HEK293 (cell line): ENCODE measurements around the gene ZNF197.

Source experiments
- CTCF ChIA-PET: fragments of 350-600 bp; formaldehyde crosslinking; extraction: SDS; loops from one replicate; lab custom pipeline; 2021; ENCODE audit warnings: antibody characterized with exemption; lab: Yijun Ruan, JAX
- POLR2A ChIA-PET: fragments of 300-600 bp; formaldehyde crosslinking; extraction: SDS; loops from one replicate; lab custom pipeline; 2020; ENCODE audit warnings: antibody characterized with exemption, inconsistent platforms; lab: Yijun Ruan, JAX
- H3K27ac ChIP-seq: fragments of 200-500 bp; sonication (Bioruptor generic); 2 replicates; pipeline ENCODE4 v1.5.1; 2014; ENCODE audit warnings: low read depth, low read length, control low read depth, inconsistent platforms; ENCODE audit errors: extremely low read depth
- H3K36me3 ChIP-seq, 2 experiments: fragments of 200-500 bp in 1 of 2; sonication (Bioruptor generic) in 1 of 2; 1 replicate in 1 of 2; 2 replicates in 1 of 2; pipeline ENCODE4 v1.5.1; 2014 to 2017; ENCODE audit warnings: inconsistent platforms in 2 of 2, low read length in 2 of 2; ENCODE audit not compliant: control insufficient read depth in 2 of 2, insufficient read depth in 1 of 2
- H3K4me1 ChIP-seq: fragments of 200-500 bp; sonication (Bioruptor generic); 2 replicates; pipeline ENCODE4 v1.5.1; 2014; ENCODE audit warnings: mild to moderate bottlenecking, low read length, inconsistent platforms; ENCODE audit not compliant: control insufficient read depth, insufficient read depth
- H3K4me3 ChIP-seq: 2 replicates; pipeline ENCODE4 v1.5.1; 2011; ENCODE audit warnings: low read depth, mild to moderate bottlenecking, control low read depth, low read length, moderate library complexity
- H3K9me3 ChIP-seq: fragments of 200-500 bp; sonication (Bioruptor generic); 2 replicates; pipeline ENCODE4 v1.5.1; 2014; ENCODE audit warnings: low read depth, low read length, inconsistent platforms; ENCODE audit not compliant: control insufficient read depth, insufficient read depth
- ATF2 ChIP-seq: fragments of 450-650 bp; formaldehyde crosslinking; IDR thresholded peaks from 2 replicates; pipeline ENCODE4 v1.5.1; 2016; ENCODE audit warnings: missing biosample characterization, missing genetic modification characterization, low read depth
- BCL11A ChIP-seq: fragments of 450-650 bp; formaldehyde crosslinking; IDR thresholded peaks from 2 replicates; pipeline ENCODE4 v1.5.1; 2016; ENCODE audit warnings: low read depth, missing biosample characterization, missing genetic modification characterization
- CTCF ChIP-seq: fragments of 450-650 bp; formaldehyde crosslinking; IDR thresholded peaks from 2 replicates; pipeline ENCODE4 v1.5.1; 2016; ENCODE audit warnings: missing biosample characterization, missing genetic modification characterization
- OSR2 ChIP-seq: fragments of 450-650 bp; formaldehyde crosslinking; IDR thresholded peaks from 2 replicates; pipeline ENCODE4 v1.5.1; 2016; ENCODE audit warnings: missing biosample characterization, missing genetic modification characterization
- PATZ1 ChIP-seq: fragments of 450-650 bp; formaldehyde crosslinking; IDR thresholded peaks from 2 replicates; pipeline ENCODE4 v1.5.1; 2016; ENCODE audit warnings: missing biosample characterization, missing genetic modification characterization
- RBAK ChIP-seq: fragments of 450-650 bp; formaldehyde crosslinking; IDR thresholded peaks from 2 replicates; pipeline ENCODE4 v1.5.1; 2016; ENCODE audit warnings: missing biosample characterization, missing genetic modification characterization
- SCRT2 ChIP-seq: fragments of 450-650 bp; formaldehyde crosslinking; IDR thresholded peaks from 2 replicates; pipeline ENCODE4 v1.5.1; 2016; ENCODE audit warnings: missing biosample characterization, missing genetic modification characterization
- SETDB1 ChIP-seq: IDR thresholded peaks from one replicate; pipeline ENCODE4 v1.6.1; 2017; ENCODE audit warnings: mild to moderate bottlenecking, low read length, moderate library complexity, mixed read lengths; ENCODE audit not compliant: insufficient read length
- SP7 ChIP-seq: fragments of 450-650 bp; formaldehyde crosslinking; IDR thresholded peaks from 2 replicates; pipeline ENCODE4 v1.5.1; 2016; ENCODE audit warnings: missing biosample characterization, missing genetic modification characterization
- ZBTB7A ChIP-seq: fragments of 450-650 bp; formaldehyde crosslinking; IDR thresholded peaks from 2 replicates; pipeline ENCODE4 v1.5.1; 2016; ENCODE audit warnings: low read depth, missing biosample characterization, missing genetic modification characterization
- ZNF148 ChIP-seq: fragments of 450-650 bp; formaldehyde crosslinking; IDR thresholded peaks from 2 replicates; pipeline ENCODE4 v1.5.0; 2017; ENCODE audit warnings: missing biosample characterization, missing genetic modification characterization, borderline replicate concordance
- ZNF221 ChIP-seq: fragments of 450-650 bp; formaldehyde crosslinking; IDR thresholded peaks from 2 replicates; pipeline ENCODE4 v1.5.1; 2017; ENCODE audit warnings: missing biosample characterization, missing genetic modification characterization, borderline replicate concordance
- ZNF223 ChIP-seq: fragments of 450-650 bp; formaldehyde crosslinking; IDR thresholded peaks from 2 replicates; pipeline ENCODE4 v1.5.1; 2016; ENCODE audit warnings: missing biosample characterization, missing genetic modification characterization
- ZNF266 ChIP-seq: fragments of 450-650 bp; formaldehyde crosslinking; IDR thresholded peaks from 2 replicates; pipeline ENCODE4 v1.5.1; 2016; ENCODE audit warnings: missing biosample characterization, missing genetic modification characterization, low read depth
- ZNF335 ChIP-seq: fragments of 450-650 bp; formaldehyde crosslinking; conservative IDR thresholded peaks from 2 replicates; pipeline ENCODE4 v1.5.1; 2016; ENCODE audit warnings: missing biosample characterization, missing genetic modification characterization
- ZNF394 ChIP-seq: fragments of 450-650 bp; formaldehyde crosslinking; IDR thresholded peaks from 2 replicates; pipeline ENCODE4 v1.5.1; 2016; ENCODE audit warnings: missing biosample characterization, missing genetic modification characterization, mild to moderate bottlenecking, moderate library complexity, borderline replicate concordance
- ZNF548 ChIP-seq: fragments of 450-650 bp; formaldehyde crosslinking; IDR thresholded peaks from 2 replicates; pipeline ENCODE4 v1.5.1; 2016; ENCODE audit warnings: missing biosample characterization, missing genetic modification characterization
- ZNF558 ChIP-seq: fragments of 450-650 bp; formaldehyde crosslinking; IDR thresholded peaks from 2 replicates; pipeline ENCODE4 v1.5.1; 2016; ENCODE audit warnings: missing biosample characterization, missing genetic modification characterization
- ZNF621 ChIP-seq: fragments of 450-650 bp; formaldehyde crosslinking; IDR thresholded peaks from 2 replicates; pipeline ENCODE4 v1.5.1; 2017; ENCODE audit warnings: missing biosample characterization, missing genetic modification characterization
- ZNF704 ChIP-seq: fragments of 450-650 bp; formaldehyde crosslinking; IDR thresholded peaks from 2 replicates; pipeline ENCODE4 v1.5.1; 2016; ENCODE audit warnings: missing biosample characterization, missing genetic modification characterization

ZNF197 gene

GRCh38 chr3:44632193-44632592, 7.4 kb downstream of the ZNF197 start:
- ChIA-PET CTCF (no interaction called here), POLR2A (no interaction called here)
- TF ChIP-seq SCRT2 (no peak), ZBTB7A (tag by site-specific recombination) (no peak), RBAK (tag by site-specific recombination) (no peak), ATF2 (tag by site-specific recombination) (no peak), SETDB1 (no peak), ZNF394 (no peak), OSR2 (tag by site-specific recombination) (no peak), ZNF558 (tag by site-specific recombination) (no peak)
- Histone ChIP-seq H3K4me1 (no peaks in the 10 kb centered on the region), H3K9me3 (no peaks in the 10 kb centered on the region), H3K4me3 (no peak overlapping the region), H3K36me3 (peaks cover 8 to 78% of the 10 kb centered on the region in 2 experiments; a peak in 2 of 3 replicates), H3K27ac (no peak overlapping the region)

- H3K9me3 ChIP-seq: no peaks in the 10 kb centered on the region
- H3K27ac ChIP-seq: no peak overlapping the region
- CTCF ChIA-PET: no interaction called here
- POLR2A ChIA-PET: no interaction called here
- peaks cover 0 to 63% of the 10 kb centered on the region in 2 experiments; a peak in 2 of 3 replicates for H3K36me3 ChIP-seq
- H3K4me1 ChIP-seq: no peaks in the 10 kb centered on the region
- no peak for TF ChIP-seq ZNF335 (tag by site-specific recombination)
- no peak for TF ChIP-seq CTCF
- TF ChIP-seq ZNF148 (tag by site-specific recombination): no peak
- no peak for TF ChIP-seq BCL11A (tag by site-specific recombination)
- no peak for TF ChIP-seq ZNF221
- no peak for TF ChIP-seq ZNF266
- TF ChIP-seq SP7 (tag by site-specific recombination): no peak
- no peak for TF ChIP-seq ZNF548
- H3K4me3 ChIP-seq: no peak overlapping the region
These were observed 17.5 kb downstream of the ZNF197 start for GRCh38 chr3:44642337-44642736.

- ChIA-PET POLR2A (no interaction called here), CTCF (no interaction called here)
- Histone ChIP-seq H3K4me1 (no peaks in the 10 kb centered on the region), H3K27ac (no peak overlapping the region), H3K36me3 (peaks cover 0 to 57% of the 10 kb centered on the region in 2 experiments; a peak in 2 of 3 replicates), H3K9me3 (no peaks in the 10 kb centered on the region), H3K4me3 (no peak overlapping the region)
- TF ChIP-seq ZNF558 (tag by site-specific recombination) (no peak), SETDB1 (peak; percentile 94), ZNF223 (tag by site-specific recombination) (no peak), PATZ1 (tag by site-specific recombination) (no peak), ZNF621 (tag by site-specific recombination) (no peak), ZNF704 (tag by site-specific recombination) (no peak)
These were observed 18.2 kb downstream of the ZNF197 start for GRCh38 chr3:44643024-44643423.
